ENCODE data around the gene WDR26.
A peak's percentile ranks its signal among the peaks of the same experiment; 100 is the strongest.

The WDR26 gene

DNA sequence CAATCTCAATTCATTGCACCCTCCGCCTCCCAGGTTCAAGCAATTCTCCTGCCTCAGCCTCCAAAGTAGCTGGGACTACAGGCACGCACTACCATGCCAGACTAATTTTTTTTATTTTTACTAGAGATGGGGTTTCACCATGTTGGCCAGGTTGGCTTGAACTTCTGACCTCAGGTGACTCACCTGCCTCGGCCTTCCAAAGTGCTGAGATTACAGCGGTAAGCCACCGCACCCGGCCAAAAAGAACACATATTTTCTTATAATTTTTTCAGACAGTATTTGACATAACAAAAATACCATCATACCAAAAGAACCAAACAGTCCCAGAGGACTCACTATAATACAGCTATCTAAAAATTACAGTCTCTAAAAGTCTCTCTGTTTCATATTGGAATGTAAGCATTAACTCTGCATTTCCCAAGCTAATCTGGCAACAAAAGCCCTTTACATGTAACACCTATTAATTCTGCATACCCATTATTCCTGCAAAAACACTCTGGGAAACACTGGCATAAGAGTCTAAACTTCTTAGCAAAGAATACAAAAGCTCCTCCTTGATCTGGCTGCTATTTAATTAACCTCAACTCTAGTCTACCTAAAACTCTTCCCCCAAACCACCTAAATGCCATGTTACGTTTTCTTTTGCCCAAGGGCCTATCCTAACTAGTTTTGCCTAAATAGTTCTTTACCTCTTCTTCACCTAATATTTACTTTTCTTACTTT is 26.9 kb downstream of the WDR26 start:
- TF ChIP-seq, protein P1, sequence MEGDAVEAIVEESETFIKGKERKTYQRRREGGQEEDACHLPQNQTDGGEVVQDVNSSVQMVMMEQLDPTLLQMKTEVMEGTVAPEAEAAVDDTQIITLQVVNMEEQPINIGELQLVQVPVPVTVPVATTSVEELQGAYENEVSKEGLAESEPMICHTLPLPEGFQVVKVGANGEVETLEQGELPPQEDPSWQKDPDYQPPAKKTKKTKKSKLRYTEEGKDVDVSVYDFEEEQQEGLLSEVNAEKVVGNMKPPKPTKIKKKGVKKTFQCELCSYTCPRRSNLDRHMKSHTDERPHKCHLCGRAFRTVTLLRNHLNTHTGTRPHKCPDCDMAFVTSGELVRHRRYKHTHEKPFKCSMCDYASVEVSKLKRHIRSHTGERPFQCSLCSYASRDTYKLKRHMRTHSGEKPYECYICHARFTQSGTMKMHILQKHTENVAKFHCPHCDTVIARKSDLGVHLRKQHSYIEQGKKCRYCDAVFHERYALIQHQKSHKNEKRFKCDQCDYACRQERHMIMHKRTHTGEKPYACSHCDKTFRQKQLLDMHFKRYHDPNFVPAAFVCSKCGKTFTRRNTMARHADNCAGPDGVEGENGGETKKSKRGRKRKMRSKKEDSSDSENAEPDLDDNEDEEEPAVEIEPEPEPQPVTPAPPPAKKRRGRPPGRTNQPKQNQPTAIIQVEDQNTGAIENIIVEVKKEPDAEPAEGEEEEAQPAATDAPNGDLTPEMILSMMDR (IDR thresholded peaks at IDR 0.05; ENCODE audit: insufficient read depth, low read depth, low read length, missing control alignments): no peak
- peak; percentile 25 for DNase-seq (ENCODE audit: low read depth)
- no peak overlapping the region for H3K4me3 ChIP-seq (ENCODE audit: low read length)

DNA sequence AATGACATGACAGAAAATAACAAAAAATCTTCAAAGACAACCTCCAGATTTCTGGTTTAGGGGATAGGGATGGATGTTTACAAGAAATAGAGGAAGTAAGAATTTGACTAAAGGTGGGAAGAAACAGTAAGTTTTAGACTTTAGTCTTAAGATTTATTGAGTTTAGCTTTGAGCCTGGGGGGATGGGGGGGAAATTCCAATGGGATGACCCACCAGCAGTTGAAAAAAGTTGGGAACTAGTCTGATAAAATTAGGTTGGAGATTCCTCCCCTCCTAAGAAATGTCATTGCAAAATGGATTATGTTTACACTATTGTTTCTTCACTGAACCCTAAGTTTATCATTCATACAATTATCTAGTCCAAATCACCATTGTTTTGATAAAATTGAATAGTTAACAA is 28.4 kb downstream of the WDR26 start:
- TF ChIP-seq, protein P1 (IDR thresholded peaks at IDR 0.05; ENCODE audit: insufficient read depth, low read depth, low read length, missing control alignments): no peak
- H3K4me3 ChIP-seq (ENCODE audit: low read length): no peak overlapping the region
- no peak for DNase-seq (ENCODE audit: low read depth)

DNA sequence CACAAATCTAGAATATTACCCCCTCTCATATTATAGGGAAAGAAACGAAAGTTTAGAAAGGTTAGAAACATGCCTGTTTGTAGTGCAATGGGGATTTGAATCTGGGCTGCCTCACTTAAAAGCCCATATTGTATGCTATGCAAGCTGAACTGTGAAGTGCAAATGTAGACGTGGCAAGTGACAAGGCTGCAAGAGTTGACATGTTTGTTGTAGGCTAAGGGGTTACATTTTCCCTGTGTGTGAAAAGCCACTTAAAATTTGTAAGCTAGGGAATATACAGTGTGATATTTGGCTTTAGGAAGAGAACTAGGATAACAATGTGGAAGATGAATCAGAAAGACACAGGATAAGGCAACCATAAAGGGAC is 29.0 kb downstream of the WDR26 start:
- no peak for DNase-seq (ENCODE audit: low read depth)
- no peak overlapping the region for H3K4me3 ChIP-seq (ENCODE audit: low read length)
- TF ChIP-seq, protein P1 (IDR thresholded peaks at IDR 0.05; ENCODE audit: insufficient read depth, low read depth, low read length, missing control alignments): no peak

DNA sequence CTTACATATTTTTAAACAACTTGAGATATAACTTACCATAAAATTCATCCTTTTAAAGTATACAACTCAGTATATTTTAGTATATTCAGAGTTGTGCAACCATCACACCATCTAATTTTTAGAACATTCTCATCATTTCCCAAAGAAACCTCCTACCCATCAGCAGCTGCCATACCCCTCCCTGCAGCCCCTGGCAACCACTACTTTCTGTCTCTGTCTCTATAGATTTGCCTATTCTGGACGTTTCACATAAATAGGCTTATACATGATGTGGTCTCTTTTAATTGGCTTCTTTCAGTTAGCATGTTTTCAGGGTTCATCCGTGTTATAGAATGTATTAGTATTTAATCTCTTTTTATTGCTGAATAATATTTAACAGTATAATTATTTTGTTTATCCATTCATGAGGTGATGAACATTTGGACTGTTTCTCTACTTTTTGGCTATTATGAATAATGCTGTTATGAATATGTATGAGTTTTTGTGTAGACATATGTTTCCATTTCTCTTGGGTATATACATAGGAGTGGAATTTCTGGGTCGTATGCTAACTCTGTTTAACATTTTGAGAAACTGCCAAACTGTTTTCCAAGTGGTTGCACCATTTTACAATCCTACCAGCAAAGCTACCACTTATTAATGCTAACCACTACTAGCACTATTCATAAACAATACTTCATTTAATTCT is 29.5 kb downstream of the WDR26 start:
- TF ChIP-seq, protein P1 (IDR thresholded peaks at IDR 0.05; ENCODE audit: insufficient read depth, low read depth, low read length, missing control alignments): no peak

DNA sequence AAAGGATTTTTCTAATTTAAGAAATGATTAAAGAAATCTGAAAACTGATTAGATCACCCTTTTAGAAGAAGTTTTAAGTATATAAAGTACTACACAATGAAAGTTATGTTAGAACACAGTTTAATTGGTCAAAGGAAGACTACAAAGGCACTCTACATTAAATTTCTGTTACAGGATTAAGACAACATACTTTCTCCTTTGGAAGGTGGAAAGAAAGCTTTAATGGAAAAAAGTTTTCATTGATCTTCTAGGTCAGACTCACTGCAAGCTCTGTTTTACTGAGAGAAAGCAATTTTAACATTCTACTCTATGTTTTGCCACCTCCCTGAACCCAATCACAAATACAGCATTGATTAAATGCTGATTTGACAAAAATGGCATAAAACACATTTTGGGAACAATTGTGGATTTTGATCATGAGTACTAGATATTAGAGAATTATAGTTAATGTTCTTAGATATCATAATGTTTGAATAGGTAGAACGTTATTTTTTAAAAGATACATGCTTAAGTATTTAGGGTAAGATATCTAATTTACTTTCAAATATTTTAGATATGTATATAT is 32.0 kb downstream of the WDR26 start:
- TF ChIP-seq, protein P1 (IDR thresholded peaks at IDR 0.05; ENCODE audit: insufficient read depth, low read depth, low read length, missing control alignments): no peak
- DNase-seq (ENCODE audit: low read depth): no peak
- H3K4me3 ChIP-seq (ENCODE audit: low read length): no peak overlapping the region

More for the DNA sequence above, 29.5 kb downstream of the WDR26 start:
- H3K4me3 ChIP-seq (ENCODE audit: low read length): no peak overlapping the region
- DNase-seq (ENCODE audit: low read depth): no peak

DNA sequence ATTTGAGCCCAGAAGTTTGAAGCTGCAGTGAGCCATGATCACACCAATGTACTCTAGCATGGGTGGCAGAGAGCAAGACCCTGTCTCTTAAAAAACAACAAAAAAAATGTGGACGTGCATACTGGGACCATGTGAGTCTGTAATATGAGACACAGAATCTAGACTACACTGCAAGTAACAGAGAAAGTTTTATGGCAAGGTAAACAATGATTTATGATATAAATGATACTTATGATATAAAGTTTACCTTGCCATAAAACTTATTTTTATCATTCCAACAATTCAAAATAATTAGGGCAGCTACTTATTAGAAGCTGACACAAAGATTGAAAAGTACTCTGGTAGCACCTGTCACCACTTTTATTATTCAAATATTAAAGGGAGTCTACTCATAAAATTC is 34.7 kb downstream of the WDR26 start:
- TF ChIP-seq, protein P1 (IDR thresholded peaks at IDR 0.05; ENCODE audit: insufficient read depth, low read depth, low read length, missing control alignments): no peak
- DNase-seq (ENCODE audit: low read depth): no peak
- no peak overlapping the region for H3K4me3 ChIP-seq (ENCODE audit: low read length)
